H9 (cell line): ENCODE data around the gene TRNP1. TPM values are rescaled to one million over a fixed set of nuclear protein-coding genes. Genes with fewer than 3 reads are reported as not detected.

Experiments
- DNase-seq: peaks from one replicate; pipeline ENCODE4 v3.0.0-alpha.2; 2017
- H2AFZ ChIP-seq: one replicate; pipeline ENCODE4 v1.6.1; 2013; ENCODE audit warnings: mild to moderate bottlenecking, low read length, control low read depth, moderate library complexity
- H2AK5ac ChIP-seq: 2 replicates; pipeline ENCODE4 v1.6.1; 2013; ENCODE audit warnings: low read length, control low read depth, mixed read lengths; ENCODE audit not compliant: insufficient read length
- H2BK120ac ChIP-seq: one replicate; pipeline ENCODE4 v1.6.1; 2013; ENCODE audit warnings: low read depth, mild to moderate bottlenecking, low read length, control low read depth, inconsistent platforms; ENCODE audit not compliant: poor library complexity, severe bottlenecking
- H2BK12ac ChIP-seq: 2 replicates; pipeline ENCODE4 v1.6.1; 2013; ENCODE audit warnings: low read length, control low read depth, mixed read lengths, low read depth; ENCODE audit not compliant: insufficient read length
- H2BK15ac ChIP-seq: 2 replicates; pipeline ENCODE4 v1.6.1; 2013; ENCODE audit warnings: low read depth, low read length, control low read depth
- H2BK20ac ChIP-seq: one replicate; pipeline ENCODE4 v1.6.1; 2013; ENCODE audit warnings: low read depth, mild to moderate bottlenecking, low read length, control low read depth, inconsistent platforms; ENCODE audit not compliant: poor library complexity, severe bottlenecking
- H2BK5ac ChIP-seq: 2 replicates; pipeline ENCODE4 v1.6.1; 2013; ENCODE audit warnings: low read length, control low read depth, mixed read lengths; ENCODE audit not compliant: insufficient read length
- H3K14ac ChIP-seq: 2 replicates; pipeline ENCODE4 v1.6.1; 2013; ENCODE audit warnings: low read length, control low read depth; ENCODE audit not compliant: insufficient read depth
- H3K18ac ChIP-seq: 2 replicates; pipeline ENCODE4 v1.6.1; 2013; ENCODE audit warnings: low read depth, mild to moderate bottlenecking, mixed read lengths, low read length, control low read depth; ENCODE audit not compliant: insufficient read length
- H3K23ac ChIP-seq: 2 replicates; pipeline ENCODE4 v1.6.1; 2013; ENCODE audit warnings: low read length, control low read depth, mixed read lengths, low read depth; ENCODE audit not compliant: insufficient read length
- H3K23me2 ChIP-seq: 2 replicates; pipeline ENCODE4 v1.6.1; 2013; ENCODE audit warnings: low read depth, mild to moderate bottlenecking, mixed read lengths, low read length, control low read depth; ENCODE audit not compliant: insufficient read length, poor library complexity, severe bottlenecking
- H3K27ac ChIP-seq: 2 replicates; pipeline ENCODE4 v1.5.1; 2013; ENCODE audit warnings: low read length, control low read depth, mixed read lengths, low read depth; ENCODE audit not compliant: insufficient read length
- H3K27me3 ChIP-seq: 2 replicates; pipeline ENCODE4 v1.6.1; 2013; ENCODE audit warnings: low read length, control low read depth, inconsistent platforms; ENCODE audit not compliant: insufficient read depth
- H3K4ac ChIP-seq: 2 replicates; pipeline ENCODE4 v1.6.1; 2013; ENCODE audit warnings: low read depth, mild to moderate bottlenecking, control low read depth, inconsistent platforms, low read length, moderate library complexity
- H3K4me1 ChIP-seq: 2 replicates; pipeline ENCODE4 v1.6.1; 2013; ENCODE audit warnings: low read length, control low read depth, inconsistent platforms; ENCODE audit not compliant: insufficient read depth
- H3K4me2 ChIP-seq: 2 replicates; pipeline ENCODE4 v1.6.1; 2013; ENCODE audit warnings: low read length, control low read depth, mixed read lengths; ENCODE audit not compliant: insufficient read length, insufficient read depth
- H3K56ac ChIP-seq: 2 replicates; pipeline ENCODE4 v1.6.1; 2013; ENCODE audit warnings: low read depth, mild to moderate bottlenecking, mixed read lengths, low read length, control low read depth; ENCODE audit not compliant: insufficient read length
- H3K79me1 ChIP-seq: 2 replicates; pipeline ENCODE4 v1.6.1; 2013; ENCODE audit warnings: low read depth, mild to moderate bottlenecking, moderate library complexity, low read length, control low read depth, inconsistent platforms; ENCODE audit not compliant: insufficient read depth, poor library complexity, severe bottlenecking
- H3K79me2 ChIP-seq: 2 replicates; pipeline ENCODE4 v1.6.1; 2013; ENCODE audit warnings: low read length, control low read depth, inconsistent platforms; ENCODE audit not compliant: insufficient read depth
- H3K9ac ChIP-seq: 2 replicates; pipeline ENCODE4 v1.6.1; 2013; ENCODE audit warnings: low read length, control low read depth, mixed read lengths; ENCODE audit not compliant: insufficient read length; ENCODE audit errors: extremely low read depth
- H3K9me3 ChIP-seq: one replicate; pipeline ENCODE4 v1.6.1; 2013; ENCODE audit warnings: low read depth, low read length, inconsistent platforms; ENCODE audit not compliant: control insufficient read depth
- H3T11ph ChIP-seq: one replicate; pipeline ENCODE4 v1.6.1; 2013; ENCODE audit warnings: mild to moderate bottlenecking, low read length, control low read depth, inconsistent platforms
- H4K20me1 ChIP-seq: one replicate; pipeline ENCODE4 v1.6.1; 2013; ENCODE audit not compliant: control insufficient read depth, insufficient read length, insufficient read depth
- H4K5ac ChIP-seq: 2 replicates; pipeline ENCODE4 v1.6.1; 2013; ENCODE audit warnings: low read depth, mild to moderate bottlenecking, mixed read lengths, low read length, control low read depth; ENCODE audit not compliant: insufficient read length
- H4K8ac ChIP-seq: replicated peaks from 2 replicates; pipeline ENCODE4 v1.6.1; 2013; ENCODE audit warnings: low read length, control low read depth, mixed read lengths, low read depth; ENCODE audit not compliant: insufficient read length
- H4K91ac ChIP-seq: 2 replicates; pipeline ENCODE4 v1.6.1; 2013; ENCODE audit warnings: low read depth, mild to moderate bottlenecking, moderate library complexity, mixed read lengths, low read length, control low read depth; ENCODE audit not compliant: insufficient read length
- H3K27ac Mint-ChIP-seq, 3 experiments: 2 replicates in 2 of 3; 3 replicates in 1 of 3; pipeline ENCODE4 v1.8.0; 2020 to 2021; ENCODE audit warnings: mixed read lengths in 3 of 3, mild to moderate bottlenecking in 1 of 3, moderate library complexity in 1 of 3
- H3K27me3 Mint-ChIP-seq: 2 replicates; pipeline ENCODE4 v1.8.0; 2021; ENCODE audit warnings: low read depth, mild to moderate bottlenecking, moderate library complexity, mixed read lengths
- H3K36me3 Mint-ChIP-seq, 3 experiments: 2 replicates in 2 of 3; 3 replicates in 1 of 3; pipeline ENCODE4 v1.8.0; 2020 to 2021; ENCODE audit warnings: low read depth in 3 of 3, mixed read lengths in 3 of 3; ENCODE audit not compliant: insufficient read depth in 1 of 3
- H3K4me1 Mint-ChIP-seq, 2 experiments: 2 replicates each; pipeline ENCODE4 v1.8.0; 2020; ENCODE audit warnings: mixed read lengths in 2 of 2
- H3K4me3 Mint-ChIP-seq, 2 experiments: 2 replicates in 1 of 2; 3 replicates in 1 of 2; pipeline ENCODE4 v1.8.0; 2020 to 2021; ENCODE audit warnings: mild to moderate bottlenecking in 2 of 2, mixed read lengths in 2 of 2, moderate library complexity in 1 of 2
- H3K9me3 Mint-ChIP-seq, 2 experiments: 2 replicates in 1 of 2; 3 replicates in 1 of 2; pipeline ENCODE4 v1.8.0; 2020; ENCODE audit warnings: mild to moderate bottlenecking in 2 of 2, mixed read lengths in 2 of 2, moderate library complexity in 1 of 2
- CTCF ChIP-seq: fragments of 200-600 bp; sonication (generic); conservative IDR thresholded peaks from 3 replicates; pipeline ENCODE4 v1.8.0; 2021; ENCODE audit warnings: antibody characterized with exemption, mild to moderate bottlenecking
- WGBS: extraction: QIAGEN DNeasy Blood & Tissue Kit; methylation state at CpG from one replicate; pipeline ENCODE4 v1.1.7; 2013; ENCODE audit warnings: missing lambda C conversion rate, low lambda C conversion rate, mixed read lengths; ENCODE audit not compliant: insufficient read length; ENCODE audit errors: extremely low coverage; 5-methylcytosine and 5-hydroxymethylcytosine counted together
- total RNA-seq: library from RNA; stranded (reverse); gene quantifications from 2 replicates; pipeline ENCODE4 v1.2.1, GENCODE V29; 2021

TRNP1 gene
- total RNA-seq, 1 experiment from 2014 or later = 39.0 TPM

- H4K8ac ChIP-seq = no peak overlapping the region
- no peak overlapping the region for H4K91ac ChIP-seq
- Mint-ChIP-seq H3K36me3 (no peaks in the 10 kb centered on the region), H3K27me3 (no peaks in the 10 kb centered on the region; the same call in 1 of the 2 replicates), H3K27ac (peak overlapping the region in 2 of 3 experiments; percentile 10 to 15; a peak in 3 of 7 replicates), H3K9me3 (no peaks in the 10 kb centered on the region; a peak in 2 of 5 replicates), H3K4me1 (peaks cover 41 to 46% of the 10 kb centered on the region in 2 experiments), H3K4me3 (no peak overlapping the region)
- H2BK5ac ChIP-seq = no peak overlapping the region
- no peaks in the 10 kb centered on the region for H3K9me3 ChIP-seq
- H3K79me1 ChIP-seq = no peaks in the 10 kb centered on the region
- H3K27ac ChIP-seq = no peak overlapping the region
- no peak overlapping the region for H2BK12ac ChIP-seq
- no peak overlapping the region for H3K56ac ChIP-seq
- H4K20me1 ChIP-seq = no peaks in the 10 kb centered on the region
- no CpG with 5 or more reads among the region's 7 CpGs for WGBS
- no peak overlapping the region for H2AFZ ChIP-seq
- no peak overlapping the region for H3K4me2 ChIP-seq
- H2AK5ac ChIP-seq = no peak overlapping the region
- DNase-seq = no peak
- no peak overlapping the region for H3K18ac ChIP-seq
- H3K23me2 ChIP-seq = no peaks in the 10 kb centered on the region
- H3T11ph ChIP-seq = no peak overlapping the region
- H3K23ac ChIP-seq = no peak overlapping the region
- H3K4me1 ChIP-seq = peaks cover 1% of the 10 kb centered on the region; the same call in 1 of the 2 replicates
- H3K4ac ChIP-seq = no peak overlapping the region
- no peaks in the 10 kb centered on the region for H3K27me3 ChIP-seq
- no peak overlapping the region for H3K9ac ChIP-seq
- H4K5ac ChIP-seq = no peak overlapping the region
- H2BK15ac ChIP-seq = no peak overlapping the region
- no peak overlapping the region for H2BK20ac ChIP-seq
- no peaks in the 10 kb centered on the region for H3K79me2 ChIP-seq
- no peak overlapping the region for H3K14ac ChIP-seq
- no peak for TF ChIP-seq CTCF
- H2BK120ac ChIP-seq = no peak overlapping the region
Measured at GRCh38 chr1:27038020-27038419, 44.5 kb downstream of the TRNP1 start.
